Measurements from ENCODE around the gene METTL1. TPM values are rescaled to one million over a fixed set of nuclear protein-coding genes. Genes with fewer than 3 reads are reported as not detected.

Gene METTL1
- total RNA-seq, 2 donors from 2014 or later = 26.1 to 28.7 TPM

- Histone ChIP-seq H3K27me3 (ENCODE audit: control insufficient read depth, insufficient read depth, low read length, poor library complexity, severe bottlenecking) (peaks cover 100% of the 10 kb centered on the region), H3K36me3 (ENCODE audit: control insufficient read depth, insufficient read depth, low read length) (no peaks in the 10 kb centered on the region), H3K9me3 (ENCODE audit: control insufficient read depth, low read length) (no peaks in the 10 kb centered on the region), H3K4me3 (ENCODE audit: low read length) (no peak overlapping the region), H3K27ac (ENCODE audit: low read depth, low read length) (no peak overlapping the region), H3K4me1 (ENCODE audit: control insufficient read depth, insufficient read depth, low read length) (no peaks in the 10 kb centered on the region), H3K9ac (ENCODE audit: extremely low read depth, low read length, poor library complexity, severe bottlenecking) (no peak overlapping the region)
- no peak for DNase-seq
- Mint-ChIP-seq H3K4me3 (no peak overlapping the region), H3K36me3 (ENCODE audit: low read depth) (no peaks in the 10 kb centered on the region), H3K9me3 (no peaks in the 10 kb centered on the region), H3K4me1 (peaks cover 8% of the 10 kb centered on the region), H3K27me3 (ENCODE audit: insufficient read depth) (peaks cover 94% of the 10 kb centered on the region), H3K27ac (no peak overlapping the region)
- TF ChIP-seq CTCF (conservative IDR thresholded peaks at IDR 0.05) = no peak
- WGBS, 2 experiments (ENCODE audit: insufficient coverage in 1 of 2, insufficient read length in 1 of 2) = 0 to 21% methylated on average over 2 to 8 of the region's 8 CpGs
These were observed 36.6 kb downstream of the METTL1 start for GRCh38 chr12:57735198-57735855.

- H3K4me3 Mint-ChIP-seq = no peak overlapping the region
- peaks cover 94% of the 10 kb centered on the region for H3K27me3 Mint-ChIP-seq (ENCODE audit: insufficient read depth)
- no peak for DNase-seq
- Histone ChIP-seq H3K27ac (ENCODE audit: low read depth, low read length) (no peak overlapping the region), H3K4me3 (ENCODE audit: low read length) (no peak overlapping the region), H3K9me3 (ENCODE audit: control insufficient read depth, low read length) (no peaks in the 10 kb centered on the region), H3K36me3 (ENCODE audit: control insufficient read depth, insufficient read depth, low read length) (no peaks in the 10 kb centered on the region), H3K9ac (ENCODE audit: extremely low read depth, low read length, poor library complexity, severe bottlenecking) (no peak overlapping the region), H3K27me3 (ENCODE audit: control insufficient read depth, insufficient read depth, low read length, poor library complexity, severe bottlenecking) (peaks cover 100% of the 10 kb centered on the region), H3K4me1 (ENCODE audit: control insufficient read depth, insufficient read depth, low read length) (no peaks in the 10 kb centered on the region)
- no peak overlapping the region for H3K27ac Mint-ChIP-seq
- TF ChIP-seq CTCF (conservative IDR thresholded peaks at IDR 0.05) = no peak
- 80 to 85% methylated on average over 4 of the region's 4 CpGs for WGBS, 2 experiments (ENCODE audit: insufficient coverage in 1 of 2, insufficient read length in 1 of 2)
- H3K36me3 Mint-ChIP-seq (ENCODE audit: low read depth) = no peaks in the 10 kb centered on the region
- no peaks in the 10 kb centered on the region for H3K9me3 Mint-ChIP-seq
- H3K4me1 Mint-ChIP-seq = peaks cover 8% of the 10 kb centered on the region
These were observed 37.3 kb downstream of the METTL1 start for GRCh38 chr12:57734591-57734990.

- 80 to 100% methylated on average over 2 to 6 of the region's 6 CpGs for WGBS, 2 experiments (ENCODE audit: insufficient coverage in 1 of 2, insufficient read length in 1 of 2)
- no peak for TF ChIP-seq CTCF (conservative IDR thresholded peaks at IDR 0.05)
- peaks cover 94% of the 10 kb centered on the region for H3K27me3 Mint-ChIP-seq (ENCODE audit: insufficient read depth)
These were observed 38.0 kb downstream of the METTL1 start for GRCh38 chr12:57733928-57734327.

More at GRCh38 chr12:57733928-57734327, 38.0 kb downstream of the METTL1 start:
- no peak overlapping the region for H3K4me3 ChIP-seq (ENCODE audit: low read length)
- Mint-ChIP-seq H3K27ac (no peak overlapping the region), H3K9me3 (no peaks in the 10 kb centered on the region), H3K4me1 (peaks cover 7% of the 10 kb centered on the region), H3K36me3 (ENCODE audit: low read depth) (no peaks in the 10 kb centered on the region), H3K4me3 (no peak overlapping the region)
- DNase-seq = no peak
- peaks cover 100% of the 10 kb centered on the region for H3K27me3 ChIP-seq (ENCODE audit: control insufficient read depth, insufficient read depth, low read length, poor library complexity, severe bottlenecking)
- H3K27ac ChIP-seq (ENCODE audit: low read depth, low read length) = no peak overlapping the region
- H3K4me1 ChIP-seq (ENCODE audit: control insufficient read depth, insufficient read depth, low read length) = no peaks in the 10 kb centered on the region
- no peak overlapping the region for H3K9ac ChIP-seq (ENCODE audit: extremely low read depth, low read length, poor library complexity, severe bottlenecking)
- H3K36me3 ChIP-seq (ENCODE audit: control insufficient read depth, insufficient read depth, low read length) = no peaks in the 10 kb centered on the region
- H3K9me3 ChIP-seq (ENCODE audit: control insufficient read depth, low read length) = no peaks in the 10 kb centered on the region
